Breast epithelium (tissue), 3 donors: Measurements from ENCODE around the gene MYO1D.

Source experiments
- CTCF ChIP-seq, 3 donors: fragments of 450-650 bp; IDR thresholded peaks; one replicate each; pipeline ENCODE4 v1.5.1; 2016 to 2017; ENCODE audit warnings: antibody characterized with exemption in 3 of 3, mild to moderate bottlenecking in 3 of 3, moderate library complexity in 3 of 3
- POLR2AphosphoS5 ChIP-seq, 3 donors: sonication (generic); formaldehyde crosslinking; IDR thresholded peaks; one replicate each; pipeline ENCODE4 v1.6.1; 2017; ENCODE audit warnings: antibody characterized with exemption in 3 of 3

- TF ChIP-seq CTCF (IDR thresholded peaks at IDR 0.05): no peak
- no peak for TF ChIP-seq POLR2AphosphoS5 (IDR thresholded peaks at IDR 0.05)
These were observed 287.9 kb downstream of the MYO1D start for GRCh38 chr17:32588982-32589381.
